ENCODE measurements around the gene RIT2.
"Not testable (repeated sequence)": the region's sequence is repeated elsewhere in the genome, so short reads cannot be mapped to it uniquely, and the experiment has no call there.

The RIT2 gene

DNA sequence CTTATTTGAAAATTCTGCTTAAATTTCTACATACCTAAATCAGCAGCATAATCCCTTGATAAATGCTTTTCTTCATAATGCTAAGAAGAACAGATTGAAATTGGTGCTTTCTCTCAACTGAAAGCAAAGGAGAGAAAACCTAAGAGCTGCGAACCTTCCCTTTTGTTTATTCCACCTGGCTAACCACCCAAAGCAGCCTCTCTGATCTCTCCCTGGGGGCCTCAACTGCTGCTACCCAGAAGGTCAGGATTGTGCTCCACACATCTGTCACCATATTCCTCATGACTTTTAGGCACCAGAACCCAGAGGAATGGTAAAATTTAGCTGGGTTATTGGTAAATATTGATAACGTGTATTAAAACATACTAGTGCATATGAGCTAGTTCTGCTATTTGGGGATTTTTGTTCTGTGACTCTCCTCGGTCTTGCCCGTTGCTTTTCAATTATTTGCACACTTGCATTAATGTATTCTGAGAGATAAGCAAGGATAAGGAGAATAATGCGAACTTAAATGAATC lies 334.1 kb downstream of the RIT2 start:
- no peak overlapping the region for H3K27ac ChIP-seq
- no peak for DNase-seq (ENCODE audit: low read depth, low spot score)

DNA sequence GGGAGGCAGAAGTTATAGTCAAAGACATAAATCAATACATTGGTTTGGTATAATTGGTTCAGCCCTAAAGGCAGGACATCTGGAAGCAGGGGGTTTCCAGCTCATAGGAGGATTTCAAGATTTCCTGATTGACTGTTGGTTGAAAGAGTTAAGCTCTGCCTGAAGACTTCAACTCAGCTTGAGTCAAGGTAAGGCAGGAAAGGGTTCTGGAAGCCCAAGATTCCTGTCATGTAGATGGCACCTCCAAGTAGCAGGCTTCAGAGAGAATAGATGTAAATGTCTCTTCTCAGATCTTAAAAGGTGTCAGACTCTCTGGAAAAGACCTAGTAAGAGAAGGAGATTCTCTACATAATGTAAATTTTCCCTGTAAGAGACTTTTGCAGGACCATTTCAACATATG lies 335.3 kb downstream of the RIT2 start:
- DNase-seq (ENCODE audit: low read depth, low spot score) = no peak
- H3K27ac ChIP-seq = no peak overlapping the region

DNA sequence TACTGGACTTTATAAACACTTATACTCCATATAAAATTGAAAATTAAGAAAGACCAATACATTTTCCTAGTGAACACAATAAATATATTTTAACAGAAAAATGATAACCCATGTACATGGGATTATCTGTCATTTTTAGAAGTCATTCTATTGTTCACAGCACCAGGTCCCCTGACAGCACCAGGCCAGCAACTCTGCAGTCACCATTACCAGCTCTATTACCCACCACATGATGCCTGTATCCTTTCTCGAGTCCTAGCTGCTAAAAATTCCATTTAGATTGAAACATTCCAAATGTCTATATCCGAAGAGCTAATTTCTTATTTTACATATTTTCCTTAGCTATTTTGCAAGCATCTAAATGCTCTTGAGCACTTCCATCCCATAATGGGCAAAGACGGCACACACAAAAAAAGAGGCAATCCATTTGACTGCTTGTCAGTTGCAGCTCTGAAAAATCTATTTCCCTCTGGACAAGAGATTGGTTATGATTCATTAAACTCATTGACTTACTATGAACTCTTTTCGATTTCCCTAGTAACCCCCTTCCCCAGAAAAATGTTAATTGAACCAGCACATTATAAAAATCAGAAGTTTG lies 336.9 kb downstream of the RIT2 start:
- H3K27ac ChIP-seq = no peak overlapping the region
- DNase-seq (ENCODE audit: low read depth, low spot score) = no peak

DNA sequence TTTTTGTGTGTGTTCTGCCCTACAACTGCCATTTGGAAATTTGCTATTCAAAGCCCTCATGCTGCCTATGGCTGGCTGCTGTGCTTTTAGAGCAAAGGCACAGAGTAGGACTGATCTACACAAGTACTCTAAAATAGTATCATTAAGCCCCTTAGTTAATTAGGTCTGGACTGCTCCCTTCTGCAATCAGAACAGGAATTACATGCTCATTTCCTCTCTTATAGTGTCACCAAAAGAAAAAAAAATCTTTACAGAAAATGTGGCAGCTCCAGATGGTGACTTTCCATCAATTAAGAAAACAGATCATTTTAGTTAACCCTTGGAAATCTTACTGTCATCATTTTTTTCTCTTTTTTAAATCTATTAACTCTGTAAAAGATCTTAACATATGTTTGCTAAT lies 337.5 kb downstream of the RIT2 start:
- no peak for DNase-seq (ENCODE audit: low read depth, low spot score)
- no peak overlapping the region for H3K27ac ChIP-seq

DNA sequence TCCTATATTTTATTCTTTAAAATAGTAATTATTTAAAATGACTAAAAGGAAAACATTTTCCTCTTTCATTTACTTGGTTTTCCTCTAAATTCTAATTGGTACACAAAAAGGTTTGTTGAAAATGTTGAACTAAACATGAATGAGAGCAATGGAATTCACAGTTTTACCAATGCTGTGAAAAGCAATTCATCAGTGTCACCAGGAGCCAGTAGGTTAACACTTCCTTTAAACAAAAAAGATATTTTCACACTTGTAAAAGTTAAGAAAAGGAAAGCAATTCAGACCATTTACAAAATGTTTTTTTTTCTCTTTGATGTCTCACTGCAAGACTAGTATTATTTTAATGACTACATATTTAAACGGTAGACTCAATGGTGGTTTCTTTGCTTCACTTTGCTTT lies 341.6 kb downstream of the RIT2 start:
- no peak for DNase-seq (ENCODE audit: low read depth, low spot score)

DNA sequence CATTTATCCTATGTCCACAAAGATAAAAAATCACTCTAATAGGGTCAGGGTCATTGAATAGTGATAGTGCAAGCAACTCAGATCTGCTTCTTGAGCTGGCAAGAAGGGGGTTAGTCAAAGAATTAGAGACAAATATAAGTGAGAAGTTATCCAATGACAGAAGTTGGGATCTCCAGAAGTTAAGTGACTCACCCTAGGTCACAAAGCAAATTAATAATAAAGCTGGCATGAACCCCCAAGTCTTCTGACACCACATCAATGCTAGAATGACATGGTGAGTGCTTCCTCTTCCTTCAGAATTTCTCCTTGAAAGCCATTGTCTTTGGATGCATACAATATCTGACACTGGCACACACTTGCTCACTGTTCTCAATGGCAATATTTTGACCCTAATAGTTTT lies 343.5 kb downstream of the RIT2 start:
- DNase-seq (ENCODE audit: low read depth, low spot score) = no peak

More for the DNA sequence above, 341.6 kb downstream of the RIT2 start:
- H3K27ac ChIP-seq = no peak overlapping the region

DNA sequence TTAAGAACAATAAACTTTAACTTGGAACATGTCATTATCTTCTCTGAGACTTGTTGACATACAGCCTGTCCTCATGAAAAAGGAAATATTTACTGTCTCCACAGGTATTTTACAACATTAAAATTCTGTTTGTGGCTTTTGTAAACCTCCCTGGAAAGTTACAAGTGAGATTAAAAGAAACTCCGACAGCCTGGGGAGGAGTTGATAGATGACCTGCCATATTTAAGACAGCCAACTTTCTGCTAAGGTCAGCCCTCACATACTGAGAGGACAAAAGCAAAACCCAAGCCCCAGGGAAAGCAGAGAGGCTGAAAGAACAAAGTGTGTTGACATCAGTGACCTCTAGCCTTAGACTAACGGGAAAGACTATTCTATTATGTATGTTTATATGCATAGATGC lies 350.2 kb downstream of the RIT2 start:
- H3K27ac ChIP-seq = no peak overlapping the region
- DNase-seq (ENCODE audit: low read depth, low spot score) = no peak

More for the DNA sequence above, 343.5 kb downstream of the RIT2 start:
- no peak overlapping the region for H3K27ac ChIP-seq

DNA sequence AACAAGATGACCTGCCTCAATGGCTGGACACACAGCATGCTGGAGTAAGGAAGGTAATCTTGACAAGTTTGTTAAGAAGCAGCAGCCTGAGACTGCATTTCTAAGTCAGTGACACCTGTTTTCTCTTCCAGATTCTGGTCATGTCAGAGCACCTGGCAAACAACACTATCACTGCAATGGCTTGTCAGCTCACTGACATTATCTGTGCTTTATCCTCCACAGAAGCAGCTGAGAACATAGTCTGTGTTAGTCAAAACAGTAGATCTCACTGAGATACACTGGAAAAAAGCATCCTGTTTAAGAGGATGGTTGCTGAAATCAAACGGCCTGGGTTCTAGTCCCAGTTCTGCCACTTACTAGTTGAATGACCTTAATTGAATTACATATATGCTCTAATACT lies 355.2 kb downstream of the RIT2 start:
- no peak for DNase-seq (ENCODE audit: low read depth, low spot score)
- no peak overlapping the region for H3K27ac ChIP-seq

DNA sequence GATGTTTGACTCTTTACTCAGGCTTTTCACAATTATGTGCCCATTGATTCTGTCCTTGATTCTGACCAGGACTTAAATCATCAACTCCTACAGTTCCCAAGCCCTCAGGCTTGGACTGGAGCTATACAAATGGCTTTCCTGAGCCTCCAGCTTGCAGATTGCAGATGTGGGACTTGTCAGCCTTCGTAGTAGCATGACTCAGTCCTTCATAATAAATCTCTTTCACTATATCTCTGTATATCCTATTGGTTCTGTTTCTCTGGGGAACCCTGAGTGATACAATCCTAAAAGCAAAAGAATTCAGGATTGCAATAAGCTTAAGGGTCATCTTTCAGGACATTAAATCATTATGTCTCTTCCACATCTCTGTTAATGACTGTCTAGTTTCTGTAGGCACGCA lies 356.6 kb downstream of the RIT2 start:
- no peak for DNase-seq (ENCODE audit: low read depth, low spot score)
- H3K27ac ChIP-seq = no peak overlapping the region

DNA sequence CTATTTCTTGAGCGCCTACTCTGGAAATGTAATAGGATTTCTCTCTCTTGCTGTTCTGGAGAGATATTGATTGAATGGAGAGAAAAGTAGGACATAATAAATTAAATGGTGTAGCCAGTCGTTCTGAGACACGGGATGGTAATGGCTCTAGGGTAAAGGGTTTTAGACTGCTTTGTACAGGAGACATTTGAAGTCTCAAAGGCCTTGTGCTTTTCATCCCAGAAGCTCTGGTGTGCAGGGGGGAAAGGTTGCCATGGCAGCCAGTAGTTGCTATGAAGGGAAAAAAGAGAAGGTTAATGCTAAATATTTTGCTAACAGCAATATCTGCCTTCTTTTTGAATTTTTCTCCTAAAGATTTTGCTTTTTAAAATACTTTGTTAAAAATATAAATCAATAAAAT lies 359.3 kb downstream of the RIT2 start:
- no peak for DNase-seq (ENCODE audit: low read depth, low spot score)
- no peak overlapping the region for H3K27ac ChIP-seq

DNA sequence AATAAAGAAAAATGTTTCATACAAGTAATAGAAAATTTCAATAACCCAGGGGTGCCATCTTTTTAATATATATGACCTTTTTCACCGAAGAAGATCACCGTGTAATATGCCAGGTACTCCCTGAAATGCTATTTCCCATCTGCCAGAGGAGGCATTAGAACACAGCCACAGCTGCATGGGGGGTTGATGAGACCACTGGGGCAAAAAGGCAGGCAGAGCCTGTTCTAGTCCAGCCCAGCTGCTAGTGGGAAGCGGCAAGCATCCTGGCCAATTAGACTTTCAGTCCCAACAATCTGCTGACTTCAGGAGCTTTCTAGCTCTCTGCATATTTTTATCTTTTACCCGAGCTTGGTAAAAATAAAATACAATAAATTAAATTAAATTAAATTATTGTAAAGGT lies 362.6 kb downstream of the RIT2 start:
- no peak overlapping the region for H3K27ac ChIP-seq
- no peak for DNase-seq (ENCODE audit: low read depth, low spot score)

DNA sequence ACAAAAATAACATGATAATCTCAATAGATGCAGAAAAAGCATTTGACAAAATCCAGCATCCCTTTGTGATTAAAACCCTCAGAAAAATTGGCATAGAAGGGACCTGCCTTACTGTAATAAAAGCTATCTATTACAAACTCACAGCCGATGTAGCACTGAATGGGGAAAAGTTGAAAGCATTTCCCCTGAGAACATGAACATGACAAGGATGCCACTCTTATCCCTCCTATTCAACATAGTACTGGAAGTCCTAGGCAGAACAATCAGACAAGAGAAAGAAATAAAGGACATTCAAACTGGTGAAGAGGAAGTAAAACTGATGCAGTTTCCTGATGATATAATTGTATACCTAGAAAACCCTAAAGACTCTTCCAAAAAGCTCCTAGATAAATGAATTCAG lies 368.7 kb downstream of the RIT2 start:
- no peak for DNase-seq (ENCODE audit: low read depth, low spot score)
- H3K27ac ChIP-seq = no peak overlapping the region

DNA sequence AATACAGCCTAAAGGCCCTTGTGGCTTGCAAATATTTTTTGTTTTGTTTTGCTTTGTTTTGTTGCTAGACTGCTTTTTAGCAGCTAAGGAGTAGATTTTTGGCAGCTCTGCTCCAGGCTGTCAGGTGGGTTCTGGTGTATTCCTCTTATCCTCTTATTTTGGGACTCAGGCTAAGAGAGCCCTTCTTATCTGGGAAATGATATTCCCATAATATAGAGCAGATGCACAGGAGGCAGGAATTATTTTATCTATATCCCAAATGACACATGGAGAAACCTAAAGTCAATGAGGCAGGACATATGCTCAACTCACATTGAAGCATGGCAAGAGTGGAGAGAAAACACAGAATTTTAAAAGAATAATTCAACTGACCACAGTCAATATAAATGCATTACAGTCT lies 369.6 kb downstream of the RIT2 start:
- H3K27ac ChIP-seq = no peak overlapping the region
- no peak for DNase-seq (ENCODE audit: low read depth, low spot score)

DNA sequence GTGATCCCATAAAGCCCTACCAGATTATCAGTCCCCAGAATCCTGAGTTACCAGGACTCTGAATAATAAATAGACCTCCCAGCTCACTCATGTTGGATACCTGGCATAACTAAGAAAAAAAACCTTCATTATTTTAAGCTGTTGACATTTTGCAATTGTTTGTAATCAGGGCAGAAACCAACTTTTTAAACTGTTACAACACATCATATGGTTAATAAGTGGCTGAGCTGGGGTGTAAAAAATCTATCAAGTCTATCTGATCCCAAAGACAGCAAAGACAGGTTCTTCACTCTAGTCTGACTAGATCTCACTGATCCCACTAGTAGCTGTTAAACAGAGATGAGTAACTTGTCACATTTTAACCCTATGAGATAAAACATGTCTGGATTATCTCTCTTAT lies 370.3 kb downstream of the RIT2 start:
- DNase-seq (ENCODE audit: low read depth, low spot score) = no peak
- H3K27ac ChIP-seq = no peak overlapping the region

DNA sequence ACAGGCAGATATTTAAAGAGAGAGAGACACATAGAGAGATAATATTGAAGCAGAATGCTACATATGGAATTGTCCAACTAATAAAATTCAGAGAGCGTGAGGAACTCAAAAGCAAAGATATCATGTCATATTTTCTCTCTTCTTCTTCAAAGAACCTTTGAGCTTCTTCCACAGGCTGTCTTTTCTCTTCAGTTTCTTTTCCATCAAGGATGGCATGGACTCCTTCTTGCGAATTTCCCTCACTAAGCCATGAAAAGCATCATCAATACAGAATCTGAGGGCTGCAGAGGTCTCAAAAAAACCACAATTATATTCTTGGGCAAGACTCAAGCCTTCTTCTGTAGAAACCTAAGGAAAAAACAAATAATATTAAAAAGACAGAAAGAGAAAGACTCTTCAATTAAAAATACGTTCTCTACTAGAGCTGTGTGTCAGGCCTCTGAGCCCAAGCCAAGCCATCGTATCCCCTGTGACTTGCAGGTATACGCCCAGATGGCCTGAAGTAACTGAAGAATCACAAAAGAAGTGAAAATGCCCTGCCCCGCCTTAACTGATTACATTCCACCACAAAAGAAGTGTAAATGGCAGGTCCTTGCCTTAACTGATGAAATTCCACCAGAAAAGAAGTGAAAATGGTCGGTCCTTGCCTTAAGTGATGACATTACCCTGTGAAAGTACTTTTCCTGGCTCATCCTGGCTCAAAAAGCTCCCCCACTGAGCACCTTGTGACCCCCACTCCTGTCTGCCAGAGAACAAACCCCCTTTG lies 371.9 kb downstream of the RIT2 start:
- H3K27ac ChIP-seq = no peak overlapping the region
- no peak for DNase-seq (ENCODE audit: low read depth, low spot score)

DNA sequence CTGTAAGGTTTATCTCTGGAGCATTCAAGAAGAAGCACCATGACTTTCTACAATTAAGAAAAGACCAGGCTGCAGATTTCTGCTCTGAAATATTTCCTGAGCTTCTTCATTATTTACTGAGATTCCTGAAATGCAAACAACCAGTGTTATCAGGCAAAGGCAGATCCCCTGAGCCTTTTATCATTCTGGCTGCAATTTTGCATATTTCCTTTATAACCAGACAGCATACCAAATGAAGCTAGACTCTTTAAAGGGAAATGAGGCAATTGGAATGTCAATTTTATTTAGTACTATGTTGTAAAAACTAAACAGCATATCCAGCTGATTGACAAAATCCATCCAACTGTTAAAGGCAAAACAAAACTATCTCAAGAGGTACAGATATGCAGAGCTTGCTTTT lies 372.5 kb downstream of the RIT2 start:
- DNase-seq (ENCODE audit: low read depth, low spot score) = no peak
- no peak overlapping the region for H3K27ac ChIP-seq

DNA sequence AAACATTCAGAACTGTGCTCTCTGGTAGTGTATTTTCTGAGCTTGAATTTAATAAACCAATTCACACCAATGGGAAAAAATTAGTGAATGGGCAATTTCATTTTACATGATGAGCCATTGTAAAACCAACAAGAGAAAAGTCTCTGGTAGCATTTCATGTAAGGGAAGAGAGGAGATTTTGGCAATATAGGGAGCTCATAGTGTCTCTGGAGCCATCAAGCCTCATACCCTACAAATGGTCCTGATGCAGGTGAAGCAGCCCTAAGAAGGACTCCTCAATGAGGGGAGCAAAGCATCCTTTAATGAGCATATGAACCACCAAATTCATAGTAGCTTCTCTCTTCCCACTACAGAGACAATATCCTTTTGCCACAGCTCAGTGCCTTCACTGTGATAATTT lies 373.0 kb downstream of the RIT2 start:
- no peak overlapping the region for H3K27ac ChIP-seq
- no peak for DNase-seq (ENCODE audit: low read depth, low spot score)

DNA sequence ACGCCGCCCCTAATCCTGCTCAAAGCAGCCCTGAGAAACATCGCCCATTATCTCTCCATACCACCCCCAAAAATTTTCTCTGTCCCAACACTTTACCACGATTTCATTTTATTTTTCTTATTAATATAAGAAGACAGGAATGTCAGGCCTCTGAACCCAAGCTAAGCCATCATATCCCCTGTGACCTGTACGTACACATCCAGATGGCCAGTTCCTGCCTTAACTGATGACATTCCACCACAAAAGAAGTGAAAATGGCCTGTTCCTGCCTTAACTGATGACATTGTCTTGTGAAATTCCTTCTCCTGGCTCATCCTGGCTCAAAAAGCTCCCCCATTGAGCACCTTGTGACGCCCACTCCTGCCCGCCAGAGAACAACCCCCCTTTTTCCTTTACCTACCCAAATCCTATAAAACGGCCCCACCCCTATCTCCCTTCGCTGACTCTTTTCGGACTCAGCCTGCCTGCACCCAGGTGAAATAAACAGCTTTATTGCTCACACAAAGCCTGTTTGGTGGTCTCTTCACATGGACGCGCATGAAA lies 373.6 kb downstream of the RIT2 start:
- H3K27ac ChIP-seq; DNase-seq (ENCODE audit: low read depth, low spot score): not testable (repeated sequence)

DNA sequence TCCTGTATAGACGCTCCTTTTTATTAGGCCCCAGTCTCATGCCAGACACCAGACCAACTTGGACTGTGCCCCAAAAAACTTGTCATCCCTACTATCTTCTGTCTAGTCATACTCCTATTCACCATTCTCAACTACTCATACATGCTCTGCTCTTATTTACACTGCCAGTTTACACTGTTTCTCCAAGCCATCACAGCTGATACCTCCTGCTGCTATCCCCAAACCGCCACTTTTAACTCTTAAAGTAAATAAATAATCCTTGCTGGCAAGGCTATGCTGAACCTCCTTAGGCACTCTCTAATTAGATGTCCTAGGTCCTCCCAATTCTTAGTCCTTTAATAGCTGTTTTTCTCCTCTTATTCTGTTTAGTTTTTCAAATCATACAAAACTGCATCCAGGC lies 374.2 kb downstream of the RIT2 start:
- H3K27ac ChIP-seq; DNase-seq (ENCODE audit: low read depth, low spot score): not testable (repeated sequence)

DNA sequence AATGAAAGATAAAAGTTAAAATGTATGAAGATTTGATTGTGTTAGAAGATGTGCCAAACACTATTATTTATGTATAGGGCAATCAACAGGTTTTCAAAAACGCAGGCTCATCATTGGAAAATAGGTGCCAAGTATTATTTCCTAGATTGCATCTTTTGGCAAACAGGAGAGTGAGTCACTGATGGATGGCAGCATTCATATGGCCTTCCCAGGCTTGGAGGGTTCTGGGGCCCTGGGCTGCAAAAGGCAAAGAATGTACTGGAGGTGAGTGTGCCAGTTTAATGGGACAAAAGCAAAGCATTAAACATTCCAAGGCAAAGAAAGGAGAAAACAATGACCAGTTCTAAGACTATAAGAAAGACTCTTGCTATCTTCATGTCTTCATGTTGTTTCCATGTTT lies 379.4 kb downstream of the RIT2 start:
- no peak for DNase-seq (ENCODE audit: low read depth, low spot score)
- no peak overlapping the region for H3K27ac ChIP-seq

DNA sequence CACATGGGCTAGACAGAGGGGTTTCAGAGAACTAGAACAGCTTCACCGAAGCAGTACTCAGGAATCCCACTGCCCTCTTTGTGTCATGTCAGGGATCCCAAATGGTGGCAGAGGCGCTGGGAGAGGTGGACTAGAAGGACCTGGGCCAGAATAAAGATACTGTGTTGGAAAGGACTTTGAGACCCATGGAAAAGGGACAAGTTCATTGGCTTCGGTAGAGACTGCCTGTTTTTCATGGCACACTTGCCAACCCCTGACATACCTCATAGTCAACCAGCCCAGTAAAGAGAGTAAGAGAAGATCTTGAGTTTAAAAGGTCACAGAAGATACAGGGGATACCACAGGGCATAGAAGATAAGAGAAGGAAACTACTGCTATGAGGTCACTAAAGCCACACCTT lies 381.0 kb downstream of the RIT2 start:
- DNase-seq (ENCODE audit: low read depth, low spot score) = no peak
- H3K27ac ChIP-seq = no peak overlapping the region

DNA sequence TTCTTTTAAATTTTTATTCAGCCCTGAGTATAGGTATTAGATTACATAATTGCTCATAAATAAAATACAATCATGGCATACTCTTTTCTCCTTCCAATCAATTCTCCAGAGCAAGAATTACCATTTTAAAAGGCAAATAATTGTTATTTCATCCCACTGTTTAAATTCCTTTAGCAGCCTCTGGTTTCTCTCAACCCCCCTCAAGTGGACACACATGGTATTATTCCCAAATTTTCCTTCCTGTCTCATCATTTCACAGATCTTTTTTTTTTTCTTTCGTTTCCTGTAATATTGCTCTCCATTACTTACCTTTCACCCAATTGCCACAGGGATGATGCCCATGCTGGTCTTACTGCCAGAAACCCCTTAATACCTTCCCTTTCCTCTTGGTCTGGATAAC lies 385.2 kb downstream of the RIT2 start:
- H3K27ac ChIP-seq = no peak overlapping the region
- no peak for DNase-seq (ENCODE audit: low read depth, low spot score)

All from epithelial cell of prostate (primary cell).